ENCODE measurements around the gene ASF1A.

DNA sequence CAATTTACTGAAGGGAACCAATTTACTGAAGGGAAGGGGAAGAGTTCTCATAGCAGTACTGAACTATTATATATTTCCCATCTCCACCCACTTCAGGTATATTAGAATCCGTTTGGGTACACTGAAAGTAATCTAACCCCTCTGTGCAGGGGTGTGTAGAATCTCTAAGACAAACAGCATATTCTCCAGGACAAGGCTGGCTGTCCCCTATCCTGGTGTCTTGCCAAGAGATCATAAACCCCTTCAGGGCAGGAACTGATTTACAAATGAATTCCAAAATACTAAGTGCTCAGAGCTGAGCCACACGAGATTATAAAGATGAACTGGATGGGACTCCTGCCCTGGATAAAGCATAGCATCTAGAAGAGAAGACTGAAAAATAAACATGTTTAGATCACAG, 9.2 kb downstream of the ASF1A start:
- TF ChIP-seq POLR2A (IDR thresholded peaks at IDR 0.05), result no peak
- TF ChIP-seq, protein P1, sequence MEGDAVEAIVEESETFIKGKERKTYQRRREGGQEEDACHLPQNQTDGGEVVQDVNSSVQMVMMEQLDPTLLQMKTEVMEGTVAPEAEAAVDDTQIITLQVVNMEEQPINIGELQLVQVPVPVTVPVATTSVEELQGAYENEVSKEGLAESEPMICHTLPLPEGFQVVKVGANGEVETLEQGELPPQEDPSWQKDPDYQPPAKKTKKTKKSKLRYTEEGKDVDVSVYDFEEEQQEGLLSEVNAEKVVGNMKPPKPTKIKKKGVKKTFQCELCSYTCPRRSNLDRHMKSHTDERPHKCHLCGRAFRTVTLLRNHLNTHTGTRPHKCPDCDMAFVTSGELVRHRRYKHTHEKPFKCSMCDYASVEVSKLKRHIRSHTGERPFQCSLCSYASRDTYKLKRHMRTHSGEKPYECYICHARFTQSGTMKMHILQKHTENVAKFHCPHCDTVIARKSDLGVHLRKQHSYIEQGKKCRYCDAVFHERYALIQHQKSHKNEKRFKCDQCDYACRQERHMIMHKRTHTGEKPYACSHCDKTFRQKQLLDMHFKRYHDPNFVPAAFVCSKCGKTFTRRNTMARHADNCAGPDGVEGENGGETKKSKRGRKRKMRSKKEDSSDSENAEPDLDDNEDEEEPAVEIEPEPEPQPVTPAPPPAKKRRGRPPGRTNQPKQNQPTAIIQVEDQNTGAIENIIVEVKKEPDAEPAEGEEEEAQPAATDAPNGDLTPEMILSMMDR (IDR thresholded peaks at IDR 0.05), result no peak
- no peak for TF ChIP-seq POLR2AphosphoS5 (IDR thresholded peaks at IDR 0.05)

All from stomach (tissue), 4 donors.